H1 (cell line): ENCODE data around the gene UCP2. TPM values are rescaled to one million over a fixed set of nuclear protein-coding genes. Genes with fewer than 3 reads are reported as not detected.

ENCODE experiments used
- CTCF ChIA-PET: fragments of 300-600 bp; sonication (Branson Sonifier 250); formaldehyde crosslinking; loops from one replicate; lab custom pipeline; 2021; ENCODE audit not compliant: partially characterized antibody; lab: Charles Lee
- POLR2A ChIA-PET: fragments of 300-600 bp; sonication (Branson Sonifier 250); formaldehyde crosslinking; loops from one replicate; lab custom pipeline; 2021; ENCODE audit warnings: inconsistent platforms; ENCODE audit not compliant: partially characterized antibody; lab: Charles Lee
- DNase-seq, 2 experiments: peaks; one replicate each; pipeline versions ENCODE4 v3.0.0 to v3.0.0-alpha.2; 2010 to 2022; ENCODE audit warnings: low spot score in 2 of 2, low read depth in 1 of 2, mixed read lengths in 1 of 2
- FAIRE-seq: peaks from 2 replicates; lab custom pipeline; 2011; peaks lifted over from hg19 to GRCh38; lab: Jason Lieb, UNC
- H2AFZ ChIP-seq: 2 replicates; pipeline ENCODE4 v1.8.1; 2012; ENCODE audit warnings: low read length, inconsistent platforms
- H2AK5ac ChIP-seq: 2 replicates; pipeline ENCODE4 v1.6.1; 2013; ENCODE audit warnings: low read depth, low read length
- H2BK120ac ChIP-seq: replicated peaks from 2 replicates; pipeline ENCODE3; 2013; ENCODE audit warnings: low read depth, low read length, inconsistent platforms
- H2BK12ac ChIP-seq: 2 replicates; pipeline ENCODE4 v1.6.1; 2013; ENCODE audit warnings: low read depth, low read length
- H2BK15ac ChIP-seq: 2 replicates; pipeline ENCODE4 v1.6.1; 2013; ENCODE audit warnings: low read length
- H2BK20ac ChIP-seq: 2 replicates; pipeline ENCODE4 v1.6.1; 2013; ENCODE audit warnings: low read length
- H2BK5ac ChIP-seq: 2 replicates; pipeline ENCODE4 v1.6.1; 2013; ENCODE audit warnings: low read depth, low read length
- H3K14ac ChIP-seq: 2 replicates; pipeline ENCODE4 v1.6.1; 2013; ENCODE audit warnings: inconsistent platforms; ENCODE audit not compliant: insufficient read length
- H3K18ac ChIP-seq: 2 replicates; pipeline ENCODE4 v1.6.1; 2013; ENCODE audit warnings: low read length; ENCODE audit errors: extremely low read depth
- H3K23ac ChIP-seq: 2 replicates; pipeline ENCODE4 v1.6.1; 2013; ENCODE audit warnings: inconsistent platforms; ENCODE audit not compliant: insufficient read length
- H3K23me2 ChIP-seq: 2 replicates; pipeline ENCODE4 v1.6.1; 2013; ENCODE audit warnings: low read depth, low read length
- H3K27ac ChIP-seq: 2 replicates; pipeline ENCODE4 v1.6.1; 2011; ENCODE audit warnings: low read depth, low read length, inconsistent platforms
- H3K27me3 ChIP-seq, 4 experiments: replicated peaks in 1 of 4; 1 replicate in 1 of 4; 2 replicates in 3 of 4; pipeline versions ENCODE4 v1.6.1 to v1.8.1; 2011 to 2013; ENCODE audit warnings: low read length in 3 of 4, mild to moderate bottlenecking in 3 of 4, inconsistent platforms in 2 of 4, mixed read lengths in 2 of 4, moderate library complexity in 1 of 4; ENCODE audit not compliant: control insufficient read depth in 3 of 4, insufficient read depth in 3 of 4; ENCODE audit errors: extremely low read depth in 1 of 4
- H3K36me3 ChIP-seq, 4 experiments: 2 replicates each; pipeline versions ENCODE4 v1.6.1 to v1.8.1; 2011 to 2013; ENCODE audit warnings: mild to moderate bottlenecking in 4 of 4, low read length in 3 of 4, moderate library complexity in 2 of 4, control low read depth in 1 of 4, inconsistent platforms in 1 of 4; ENCODE audit not compliant: insufficient read depth in 4 of 4, control insufficient read depth in 2 of 4
- H3K4ac ChIP-seq: replicated peaks from 2 replicates; pipeline ENCODE3; 2013; ENCODE audit warnings: low read length, low read depth, mixed read lengths, inconsistent platforms; ENCODE audit not compliant: insufficient read length
- H3K4me1 ChIP-seq, 4 experiments: replicated peaks in 1 of 4; 1 replicate in 1 of 4; 2 replicates in 3 of 4; pipeline versions ENCODE4 v1.6.1 to v1.8.1; 2011 to 2013; ENCODE audit warnings: low read length in 3 of 4, inconsistent platforms in 2 of 4, mixed read lengths in 1 of 4; ENCODE audit not compliant: insufficient read depth in 4 of 4, control insufficient read depth in 3 of 4
- H3K4me2 ChIP-seq, 2 experiments: 2 replicates each; pipeline versions ENCODE4 v1.6.1 to v1.8.1; 2011 to 2013; ENCODE audit warnings: low read depth in 2 of 2, low read length in 2 of 2, control low read depth in 1 of 2, inconsistent platforms in 1 of 2, mild to moderate bottlenecking in 1 of 2; ENCODE audit not compliant: insufficient read depth in 1 of 2
- H3K4me3 ChIP-seq, 4 experiments: fragments of 200-600, 300-600 bp in 1 of 4; sonication (generic), shearing (Covaris generic), sonication (Bioruptor Twin) in 1 of 4; 2 replicates each; pipeline versions ENCODE4 v1.5.1 to v1.8.1; 2011 to 2016; ENCODE audit warnings: low read length in 4 of 4, low read depth in 3 of 4, control low read depth in 2 of 4, inconsistent platforms in 2 of 4, mild to moderate bottlenecking in 2 of 4, mixed read lengths in 1 of 4, moderate library complexity in 1 of 4; ENCODE audit not compliant: insufficient read depth in 2 of 4; ENCODE audit errors: extremely low read depth in 1 of 4
- H3K56ac ChIP-seq: replicated peaks from 2 replicates; pipeline ENCODE3; 2013; ENCODE audit warnings: low read depth, mild to moderate bottlenecking, mixed read lengths, low read length, inconsistent platforms; ENCODE audit not compliant: insufficient read length
- H3K79me1 ChIP-seq: 2 replicates; pipeline ENCODE4 v1.6.1; 2013; ENCODE audit warnings: low read depth, low read length, control low read depth
- H3K79me2 ChIP-seq, 2 experiments: 2 replicates each; pipeline versions ENCODE4 v1.6.1 to v1.8.1; 2012 to 2013; ENCODE audit warnings: low read length in 2 of 2, mild to moderate bottlenecking in 2 of 2, inconsistent platforms in 1 of 2; ENCODE audit not compliant: insufficient read depth in 2 of 2, control insufficient read depth in 1 of 2
- H3K9ac ChIP-seq, 4 experiments: replicated peaks in 1 of 4; 1 replicate in 1 of 4; 2 replicates in 3 of 4; pipeline versions ENCODE4 v1.6.1 to v1.8.1; 2011 to 2013; ENCODE audit warnings: low read depth in 3 of 4, low read length in 3 of 4, control low read depth in 2 of 4, mild to moderate bottlenecking in 2 of 4, moderate library complexity in 2 of 4, inconsistent platforms in 1 of 4; ENCODE audit errors: extremely low read depth in 1 of 4
- H3K9me3 ChIP-seq, 2 experiments: 2 replicates each; pipeline versions ENCODE4 v1.6.1 to v1.8.1; 2012 to 2013; ENCODE audit warnings: mild to moderate bottlenecking in 2 of 2, moderate library complexity in 2 of 2, control low read depth in 1 of 2, inconsistent platforms in 1 of 2, low read depth in 1 of 2, low read length in 1 of 2, mixed read lengths in 1 of 2; ENCODE audit not compliant: insufficient read depth in 2 of 2
- H4K20me1 ChIP-seq, 2 experiments: replicated peaks in 1 of 2; 2 replicates each; pipeline versions ENCODE3 to v1.8.1; 2011 to 2013; ENCODE audit warnings: inconsistent platforms in 2 of 2, low read length in 2 of 2, mild to moderate bottlenecking in 1 of 2; ENCODE audit not compliant: insufficient read depth in 2 of 2, control insufficient read depth in 1 of 2
- H4K5ac ChIP-seq: 2 replicates; pipeline ENCODE4 v1.6.1; 2013; ENCODE audit warnings: low read length, low read depth, mixed read lengths, inconsistent platforms; ENCODE audit not compliant: insufficient read length
- H4K8ac ChIP-seq: 2 replicates; pipeline ENCODE4 v1.8.0; 2013; ENCODE audit warnings: mild to moderate bottlenecking, moderate library complexity, low read length, inconsistent platforms; ENCODE audit not compliant: insufficient read depth; ENCODE audit errors: extremely low read depth
- H4K91ac ChIP-seq: replicated peaks from 2 replicates; pipeline ENCODE3; 2013; ENCODE audit warnings: low read length, mixed read lengths, inconsistent platforms; ENCODE audit not compliant: insufficient read length
- ATF3 ChIP-seq: IDR thresholded peaks from 2 replicates; pipeline ENCODE4 v1.6.1; 2011; ENCODE audit warnings: low read depth, mild to moderate bottlenecking, low read length; ENCODE audit not compliant: insufficient read depth
- CTCF ChIP-seq, 3 experiments: IDR thresholded peaks; 1 replicate in 2 of 3; 2 replicates in 1 of 3; pipeline versions ENCODE4 v1.5.1 to v1.6.1; 2011; ENCODE audit warnings: low read length in 3 of 3, mild to moderate bottlenecking in 3 of 3, inconsistent platforms in 2 of 3, low read depth in 1 of 3, moderate library complexity in 1 of 3; ENCODE audit not compliant: insufficient read depth in 1 of 3; ENCODE audit errors: control extremely low read depth in 1 of 3
- HDAC2 ChIP-seq, 2 experiments: fragments of 300-600 bp in 1 of 2; sonication (generic) in 1 of 2; IDR thresholded peaks; 2 replicates each; pipeline ENCODE4 v1.6.1; 2011 to 2012; ENCODE audit warnings: low read depth in 2 of 2, low read length in 2 of 2, mild to moderate bottlenecking in 2 of 2, moderate library complexity in 2 of 2, borderline replicate concordance in 1 of 2, inconsistent platforms in 1 of 2
- KDM5A ChIP-seq: fragments of 200-600 bp; IDR thresholded peaks from 2 replicates; pipeline ENCODE4 v1.7.1; 2012; ENCODE audit warnings: mild to moderate bottlenecking, low read length, inconsistent platforms, mixed read lengths
- TAF1 ChIP-seq: IDR thresholded peaks from 2 replicates; pipeline ENCODE4 v1.6.1; 2011; ENCODE audit warnings: mild to moderate bottlenecking, low read depth, low read length
- WGBS, 2 experiments: shearing (Covaris generic) in 1 of 2; methylation state at CpG; one replicate each; pipeline versions ENCODE4 v1.1.6 to v1.1.7; 2013 to 2015; ENCODE audit warnings: low lambda C conversion rate in 2 of 2, mixed read lengths in 2 of 2, inconsistent platforms in 1 of 2, low coverage in 1 of 2, missing lambda C conversion rate in 1 of 2; ENCODE audit not compliant: insufficient replicate concordance in 2 of 2, insufficient coverage in 1 of 2, insufficient read length in 1 of 2; ENCODE audit errors: extremely low coverage in 1 of 2, missing lambda C conversion rate in 1 of 2; 5-methylcytosine and 5-hydroxymethylcytosine counted together
- polyA plus RNA-seq, 7 experiments: library from polyadenylated mRNA; depleted of rRNA in 3 of 7; stranded (reverse) in 5 of 7; unstranded in 2 of 7; fragments of >200 nt in 5 of 7; fragments of 200-250 nt in 2 of 7; gene quantifications; 1 replicate in 5 of 7; 2 replicates in 1 of 7; 4 replicates in 1 of 7; pipeline versions ENCODE4 v1.2.1 to v1.2.3, GENCODE V29; 2011 to 2013; ENCODE audit warnings: missing spikeins in 2 of 7, mixed read lengths in 2 of 7
- total RNA-seq: library from RNA; stranded (reverse); fragmentation: NEBNext Ultra II Directional; extraction: Animal tissue kit (Norgen Biotek cat#: 25700); gene quantifications from 2 replicates; pipeline ENCODE4 v1.2.1, GENCODE V29; 2021

UCP2 gene
- total and polyA plus RNA-seq, 2 of the 8 experiments (the other 6 are each of a cell fraction or from before 2014, with no cell fraction given) = 46.2 to 55.2 TPM

- no peak overlapping the region for H2AFZ ChIP-seq
- H2AK5ac ChIP-seq = no peak overlapping the region
- no peak overlapping the region for H2BK5ac ChIP-seq
- TF ChIP-seq HDAC2 (IDR thresholded peaks at IDR 0.05; ENCODE audit: borderline replicate concordance in 1 of 2, low read depth in 2 of 2, low read length in 2 of 2) (no peak), CTCF (IDR thresholded peaks at IDR 0.05; ENCODE audit: control extremely low read depth in 1 of 3, insufficient read depth in 1 of 3, low read depth in 1 of 3, low read length in 3 of 3) (no peak), ATF3 (no peak), KDM5A (no peak), TAF1 (no peak)
- H3K23me2 ChIP-seq = no peaks in the 10 kb centered on the region
- H3K4ac ChIP-seq = no peak overlapping the region
- no peak overlapping the region for H4K8ac ChIP-seq
- no peak overlapping the region for H3K4me2 ChIP-seq
- ChIA-PET CTCF (no interaction called here), POLR2A (no interaction called here)
- H3K27me3 ChIP-seq = no peaks in the 10 kb centered on the region
- no peak overlapping the region for H3K9ac ChIP-seq
- H4K20me1 ChIP-seq = no peaks in the 10 kb centered on the region
- 85% methylated on average over 6 of the region's 6 CpGs; no CpG with 5 or more reads in 1 of the 2 experiments for WGBS, 2 experiments
- H3K79me1 ChIP-seq = no peaks in the 10 kb centered on the region
- no peak overlapping the region for H2BK20ac ChIP-seq
- no peak overlapping the region for H3K14ac ChIP-seq
- H3K9me3 ChIP-seq = peaks cover 23 to 28% of the 10 kb centered on the region in 2 experiments
- H2BK120ac ChIP-seq = no peak overlapping the region
- H3K79me2 ChIP-seq = no peaks in the 10 kb centered on the region
- no peak overlapping the region for H3K27ac ChIP-seq
- H2BK15ac ChIP-seq = no peak overlapping the region
- DNase-seq (no peak), FAIRE-seq (no peak)
- no peak overlapping the region for H3K4me3 ChIP-seq
- no peak overlapping the region for H3K56ac ChIP-seq
- H3K23ac ChIP-seq = no peak overlapping the region
- H3K36me3 ChIP-seq = no peaks in the 10 kb centered on the region; a peak in 1 of 8 replicates
- no peak overlapping the region for H4K5ac ChIP-seq
- H4K91ac ChIP-seq = no peak overlapping the region
- no peak overlapping the region for H3K18ac ChIP-seq
- H3K4me1 ChIP-seq = no peaks in the 10 kb centered on the region
- no peak overlapping the region for H2BK12ac ChIP-seq
These were observed 38.6 kb downstream of the UCP2 start for GRCh38 chr11:73944085-73944484.
